Loucy (cell line): ENCODE data around the gene C8G.

Experiments used
- H2AFZ ChIP-seq: fragments of 200-600 bp; sonication (generic); 2 replicates; pipeline ENCODE4 v1.6.0; 2016; ENCODE audit warnings: antibody characterized with exemption, mild to moderate bottlenecking, low read length, moderate library complexity
- H3F3A ChIP-seq: fragments of 200-600 bp; 2 replicates; pipeline ENCODE4 v1.6.0; 2016; ENCODE audit warnings: antibody characterized with exemption, low read depth, mild to moderate bottlenecking
- H3K27me3 ChIP-seq: fragments of 200-600 bp; sonication (generic); 2 replicates; pipeline ENCODE4 v1.6.1; 2014; ENCODE audit warnings: low read length, mild to moderate bottlenecking; ENCODE audit not compliant: insufficient read depth, poor library complexity, severe bottlenecking
- H3K36me3 ChIP-seq: fragments of 200-600 bp; sonication (generic); 2 replicates; pipeline ENCODE4 v1.6.1; 2016; ENCODE audit warnings: low read length; ENCODE audit not compliant: insufficient read depth
- H3K4me1 ChIP-seq: fragments of 200-600 bp; sonication (generic); 2 replicates; pipeline ENCODE4 v1.5.1; 2014; ENCODE audit warnings: low read length, mild to moderate bottlenecking; ENCODE audit not compliant: insufficient read depth, poor library complexity, severe bottlenecking
- H3K4me2 ChIP-seq: fragments of 200-600 bp; sonication (generic); 2 replicates; pipeline ENCODE4 v1.6.0; 2014; ENCODE audit warnings: antibody characterized with exemption, low read length, low read depth, mild to moderate bottlenecking; ENCODE audit not compliant: poor library complexity, severe bottlenecking
- H3K4me3 ChIP-seq: fragments of 200-600 bp; sonication (generic); 2 replicates; pipeline ENCODE4 v1.5.1; 2014; ENCODE audit warnings: low read length, mild to moderate bottlenecking, mixed read lengths; ENCODE audit not compliant: poor library complexity, severe bottlenecking
- H3K79me2 ChIP-seq: fragments of 200-600 bp; sonication (generic); 2 replicates; pipeline ENCODE4 v1.6.1; 2014; ENCODE audit warnings: low read length; ENCODE audit not compliant: insufficient read depth
- H3K9ac ChIP-seq: fragments of 200-600 bp; sonication (generic); 2 replicates; pipeline ENCODE4 v1.6.0; 2014; ENCODE audit warnings: mild to moderate bottlenecking, low read depth, low read length, moderate library complexity; ENCODE audit not compliant: poor library complexity, severe bottlenecking
- H3K9me2 ChIP-seq: fragments of 200-600 bp; sonication (generic); replicated peaks from 2 replicates; pipeline ENCODE4 v1.6.1; 2016; ENCODE audit warnings: low read depth, low read length, mixed read lengths
- H3K9me3 ChIP-seq: fragments of 200-600 bp; sonication (generic); 2 replicates; pipeline ENCODE4 v1.6.1; 2014; ENCODE audit warnings: mild to moderate bottlenecking, antibody characterized with exemption, low read length, low read depth; ENCODE audit not compliant: insufficient read depth
- H4K20me1 ChIP-seq: fragments of 200-600 bp; sonication (generic); 2 replicates; pipeline ENCODE4 v1.6.0; 2014; ENCODE audit warnings: antibody characterized with exemption, low read length, mild to moderate bottlenecking; ENCODE audit not compliant: insufficient read depth, poor library complexity, severe bottlenecking
- EZH2phosphoT487 ChIP-seq: fragments of 200-600 bp; IDR thresholded peaks from 2 replicates; pipeline ENCODE4 v1.6.1; 2018; ENCODE audit warnings: antibody characterized with exemption, mild to moderate bottlenecking, moderate library complexity, borderline replicate concordance
- TF ChIP-seq, protein P1 (sequence below): fragments of 200-600 bp; sonication (generic); conservative IDR thresholded peaks from 2 replicates; pipeline ENCODE4 v1.5.1; 2014; ENCODE audit warnings: mild to moderate bottlenecking, antibody characterized with exemption, low read length

The C8G gene

GRCh38 chr9:136984464-136985026 lies 39.5 kb downstream of the C8G start:
- H3K27me3 ChIP-seq: no peaks in the 10 kb centered on the region
- TF ChIP-seq EZH2phosphoT487: no peak
- TF ChIP-seq, protein P1, sequence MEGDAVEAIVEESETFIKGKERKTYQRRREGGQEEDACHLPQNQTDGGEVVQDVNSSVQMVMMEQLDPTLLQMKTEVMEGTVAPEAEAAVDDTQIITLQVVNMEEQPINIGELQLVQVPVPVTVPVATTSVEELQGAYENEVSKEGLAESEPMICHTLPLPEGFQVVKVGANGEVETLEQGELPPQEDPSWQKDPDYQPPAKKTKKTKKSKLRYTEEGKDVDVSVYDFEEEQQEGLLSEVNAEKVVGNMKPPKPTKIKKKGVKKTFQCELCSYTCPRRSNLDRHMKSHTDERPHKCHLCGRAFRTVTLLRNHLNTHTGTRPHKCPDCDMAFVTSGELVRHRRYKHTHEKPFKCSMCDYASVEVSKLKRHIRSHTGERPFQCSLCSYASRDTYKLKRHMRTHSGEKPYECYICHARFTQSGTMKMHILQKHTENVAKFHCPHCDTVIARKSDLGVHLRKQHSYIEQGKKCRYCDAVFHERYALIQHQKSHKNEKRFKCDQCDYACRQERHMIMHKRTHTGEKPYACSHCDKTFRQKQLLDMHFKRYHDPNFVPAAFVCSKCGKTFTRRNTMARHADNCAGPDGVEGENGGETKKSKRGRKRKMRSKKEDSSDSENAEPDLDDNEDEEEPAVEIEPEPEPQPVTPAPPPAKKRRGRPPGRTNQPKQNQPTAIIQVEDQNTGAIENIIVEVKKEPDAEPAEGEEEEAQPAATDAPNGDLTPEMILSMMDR: no peak
- no peaks in the 10 kb centered on the region for H3K4me1 ChIP-seq
- no peaks in the 10 kb centered on the region for H3K9me2 ChIP-seq
- no peak overlapping the region for H3K9ac ChIP-seq
- H3F3A ChIP-seq: no peaks in the 10 kb centered on the region
- H3K4me3 ChIP-seq: no peak overlapping the region
- no peaks in the 10 kb centered on the region for H3K36me3 ChIP-seq
- H3K4me2 ChIP-seq: no peak overlapping the region
- H2AFZ ChIP-seq: no peak overlapping the region
- H4K20me1 ChIP-seq: no peaks in the 10 kb centered on the region
- H3K9me3 ChIP-seq: no peaks in the 10 kb centered on the region
- H3K79me2 ChIP-seq: no peaks in the 10 kb centered on the region

DNA sequence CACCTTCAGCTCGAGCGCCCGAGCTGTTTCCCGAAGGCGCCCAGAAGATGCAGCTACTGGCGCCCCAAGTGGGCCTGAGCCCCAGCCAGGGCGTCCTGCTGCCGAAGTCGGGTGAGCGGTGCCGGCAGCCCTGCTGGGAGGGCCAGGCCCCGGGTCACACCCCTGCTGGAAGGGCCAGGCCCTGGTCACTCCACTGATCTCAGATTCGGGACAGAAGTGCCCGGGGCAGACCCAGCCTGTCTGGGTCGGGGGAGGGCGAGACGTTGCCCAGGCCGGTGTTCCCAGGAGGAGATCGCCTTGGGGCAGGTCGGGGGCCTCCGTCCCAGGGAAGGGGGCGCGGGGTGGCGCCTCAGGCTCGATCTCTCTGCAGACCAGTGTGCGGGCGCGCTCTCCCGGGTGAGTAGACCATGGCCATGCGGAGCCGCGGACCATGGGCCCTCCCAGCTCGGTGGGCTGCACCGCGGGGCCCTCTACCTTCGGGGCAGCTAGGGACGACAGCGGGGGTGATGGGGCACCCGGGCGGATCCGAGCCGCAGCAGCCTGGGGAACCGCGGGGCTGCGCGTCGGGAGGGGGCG lies 40.1 kb downstream of the C8G start:
- Histone ChIP-seq H3K9me3 (no peaks in the 10 kb centered on the region), H3K9ac (no peak overlapping the region), H3K4me1 (no peaks in the 10 kb centered on the region), H3K36me3 (no peaks in the 10 kb centered on the region), H2AFZ (no peak overlapping the region), H3K4me2 (no peak overlapping the region), H3K4me3 (no peak overlapping the region), H4K20me1 (no peaks in the 10 kb centered on the region), H3K27me3 (no peaks in the 10 kb centered on the region), H3K79me2 (no peaks in the 10 kb centered on the region), H3K9me2 (no peaks in the 10 kb centered on the region), H3F3A (no peaks in the 10 kb centered on the region)
- TF ChIP-seq EZH2phosphoT487: no peak
- TF ChIP-seq, protein P1: no peak

GRCh38 chr9:136985853-136986252 lies 40.8 kb downstream of the C8G start:
- H3K4me2 ChIP-seq: no peak overlapping the region
- no peaks in the 10 kb centered on the region for H3K9me2 ChIP-seq
- H3K27me3 ChIP-seq: no peaks in the 10 kb centered on the region
- H3K9ac ChIP-seq: no peak overlapping the region
- H3K36me3 ChIP-seq: no peaks in the 10 kb centered on the region
- no peak overlapping the region for H2AFZ ChIP-seq
- TF ChIP-seq, protein P1: no peak
- no peak overlapping the region for H3K4me3 ChIP-seq
- H3K4me1 ChIP-seq: no peaks in the 10 kb centered on the region
- no peaks in the 10 kb centered on the region for H4K20me1 ChIP-seq
- no peaks in the 10 kb centered on the region for H3K79me2 ChIP-seq
- H3F3A ChIP-seq: no peaks in the 10 kb centered on the region
- H3K9me3 ChIP-seq: no peaks in the 10 kb centered on the region
